Gastrocnemius medialis (tissue), 4 donors: ENCODE results near the gene CFAP57.

ENCODE experiments used
- CTCF ChIP-seq, 5 experiments: fragments of 450-650 bp in 3 of 5; fragments of 200-600 bp in 2 of 5; sonication (generic) in 2 of 5; IDR thresholded peaks in 4 of 5; conservative IDR thresholded peaks in 1 of 5; 1 replicate in 4 of 5; 2 replicates in 1 of 5; pipeline ENCODE4 v1.5.1; 2016 to 2019; ENCODE audit warnings: antibody characterized with exemption in 5 of 5, mild to moderate bottlenecking in 3 of 5, moderate library complexity in 3 of 5
- POLR2A ChIP-seq, 2 donors: fragments of 450-650 bp; IDR thresholded peaks; one replicate each; pipeline ENCODE4 v1.6.1; 2017; ENCODE audit warnings: antibody characterized with exemption in 2 of 2, mild to moderate bottlenecking in 2 of 2, moderate library complexity in 2 of 2

GRCh38 chr1:43140583-43140982 is 31.5 kb upstream of the CFAP57 start:
- TF ChIP-seq CTCF (IDR thresholded peaks at IDR 0.05 in 4 of 5, conservative IDR thresholded peaks at IDR 0.05 in 1 of 5) (no peak), POLR2A (IDR thresholded peaks at IDR 0.05) (no peak)
